ENCODE data around the gene KLHL6.

DNA sequence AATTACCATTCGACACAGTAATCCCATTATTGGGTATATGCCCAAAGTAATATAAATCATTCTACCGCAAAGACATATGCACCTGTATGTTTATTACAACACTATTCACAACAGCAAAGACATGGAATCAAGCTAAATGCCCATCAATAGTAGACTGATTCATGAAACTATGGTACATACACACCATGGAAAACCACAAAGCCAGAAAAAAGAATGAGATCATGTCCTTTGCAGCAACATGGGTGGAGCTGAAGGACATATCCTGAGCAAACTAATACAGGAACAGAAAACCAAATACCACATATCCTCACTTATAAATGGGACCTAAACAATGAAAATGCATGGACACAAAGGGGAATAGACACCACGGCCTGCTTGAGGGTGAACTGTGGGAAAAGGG, 116.0 kb downstream of the KLHL6 start:
- TF ChIP-seq, protein P1, sequence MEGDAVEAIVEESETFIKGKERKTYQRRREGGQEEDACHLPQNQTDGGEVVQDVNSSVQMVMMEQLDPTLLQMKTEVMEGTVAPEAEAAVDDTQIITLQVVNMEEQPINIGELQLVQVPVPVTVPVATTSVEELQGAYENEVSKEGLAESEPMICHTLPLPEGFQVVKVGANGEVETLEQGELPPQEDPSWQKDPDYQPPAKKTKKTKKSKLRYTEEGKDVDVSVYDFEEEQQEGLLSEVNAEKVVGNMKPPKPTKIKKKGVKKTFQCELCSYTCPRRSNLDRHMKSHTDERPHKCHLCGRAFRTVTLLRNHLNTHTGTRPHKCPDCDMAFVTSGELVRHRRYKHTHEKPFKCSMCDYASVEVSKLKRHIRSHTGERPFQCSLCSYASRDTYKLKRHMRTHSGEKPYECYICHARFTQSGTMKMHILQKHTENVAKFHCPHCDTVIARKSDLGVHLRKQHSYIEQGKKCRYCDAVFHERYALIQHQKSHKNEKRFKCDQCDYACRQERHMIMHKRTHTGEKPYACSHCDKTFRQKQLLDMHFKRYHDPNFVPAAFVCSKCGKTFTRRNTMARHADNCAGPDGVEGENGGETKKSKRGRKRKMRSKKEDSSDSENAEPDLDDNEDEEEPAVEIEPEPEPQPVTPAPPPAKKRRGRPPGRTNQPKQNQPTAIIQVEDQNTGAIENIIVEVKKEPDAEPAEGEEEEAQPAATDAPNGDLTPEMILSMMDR (IDR thresholded peaks at IDR 0.05; ENCODE audit: insufficient read depth, low read length), result no peak
- no peak for TF ChIP-seq POLR2AphosphoS5 (IDR thresholded peaks at IDR 0.05; ENCODE audit: low read depth)
